DMS153 treated with DMSO at 0.1 percent for 48 hours (cell line): ENCODE measurements around the gene MSRB3.
"Not testable (repeated sequence)": the region's sequence is repeated elsewhere in the genome, so short reads cannot be mapped to it uniquely, and the experiment has no call there.

Source experiments
- DNase-seq: peaks from one replicate; lab custom pipeline; 2025; ENCODE audit not compliant: unreplicated experiment; lab: John Stamatoyannopoulos, UW

The MSRB3 gene

GRCh38 chr12:65450625-65451024 lies 172.1 kb downstream of the MSRB3 start:
- DNase-seq = no peak

- DNase-seq = no peak
These were observed 175.8 kb downstream of the MSRB3 start for GRCh38 chr12:65454115-65454787.

GRCh38 chr12:65457341-65457740 lies 178.9 kb downstream of the MSRB3 start:
- not testable (repeated sequence) for DNase-seq

GRCh38 chr12:65458718-65459117 lies 180.2 kb downstream of the MSRB3 start:
- DNase-seq = no peak

GRCh38 chr12:65459545-65459944 lies 181.1 kb downstream of the MSRB3 start:
- DNase-seq = no peak

- DNase-seq = no peak
These were observed 181.6 kb downstream of the MSRB3 start for GRCh38 chr12:65460063-65460462.

GRCh38 chr12:65461017-65461416 lies 182.5 kb downstream of the MSRB3 start:
- DNase-seq = no peak

GRCh38 chr12:65462484-65462883 lies 184.0 kb downstream of the MSRB3 start:
- no peak for DNase-seq

- DNase-seq = no peak
These were observed 184.6 kb downstream of the MSRB3 start for GRCh38 chr12:65463082-65463481.

GRCh38 chr12:65463611-65464010 lies 185.1 kb downstream of the MSRB3 start:
- no peak for DNase-seq

- DNase-seq = no peak
These were observed 186.4 kb downstream of the MSRB3 start for GRCh38 chr12:65464930-65465329.

GRCh38 chr12:65465766-65466547 lies 187.5 kb downstream of the MSRB3 start:
- no peak for DNase-seq

GRCh38 chr12:65466911-65467310 lies 188.4 kb downstream of the MSRB3 start:
- DNase-seq = no peak

GRCh38 chr12:65470256-65470655 lies 191.8 kb downstream of the MSRB3 start:
- no peak for DNase-seq

- DNase-seq = no peak
These were observed 193.6 kb downstream of the MSRB3 start for GRCh38 chr12:65472079-65472478.

- no peak for DNase-seq
These were observed 196.3 kb downstream of the MSRB3 start for GRCh38 chr12:65474831-65475230.

- no peak for DNase-seq
These were observed 199.2 kb downstream of the MSRB3 start for GRCh38 chr12:65477721-65478120.

GRCh38 chr12:65483891-65484516 lies 205.5 kb downstream of the MSRB3 start:
- DNase-seq = not testable (repeated sequence)

GRCh38 chr12:65488197-65488596 lies 209.7 kb downstream of the MSRB3 start:
- no peak for DNase-seq

GRCh38 chr12:65490250-65490649 lies 211.8 kb downstream of the MSRB3 start:
- no peak for DNase-seq

GRCh38 chr12:65492998-65493912 lies 214.8 kb downstream of the MSRB3 start:
- no peak for DNase-seq
